Activated CD4-positive, CD25-positive, alpha-beta regulatory T cell treated with anti-CD3 and anti-CD28 coated beads, Interleukin-2, amount 50 U/mL, for 72 hours (primary cell): ENCODE results near the gene DAB1.

Experiments used
- DNase-seq: peaks from one replicate; pipeline ENCODE4 v3.0.0; 2021

DAB1 gene

DNA sequence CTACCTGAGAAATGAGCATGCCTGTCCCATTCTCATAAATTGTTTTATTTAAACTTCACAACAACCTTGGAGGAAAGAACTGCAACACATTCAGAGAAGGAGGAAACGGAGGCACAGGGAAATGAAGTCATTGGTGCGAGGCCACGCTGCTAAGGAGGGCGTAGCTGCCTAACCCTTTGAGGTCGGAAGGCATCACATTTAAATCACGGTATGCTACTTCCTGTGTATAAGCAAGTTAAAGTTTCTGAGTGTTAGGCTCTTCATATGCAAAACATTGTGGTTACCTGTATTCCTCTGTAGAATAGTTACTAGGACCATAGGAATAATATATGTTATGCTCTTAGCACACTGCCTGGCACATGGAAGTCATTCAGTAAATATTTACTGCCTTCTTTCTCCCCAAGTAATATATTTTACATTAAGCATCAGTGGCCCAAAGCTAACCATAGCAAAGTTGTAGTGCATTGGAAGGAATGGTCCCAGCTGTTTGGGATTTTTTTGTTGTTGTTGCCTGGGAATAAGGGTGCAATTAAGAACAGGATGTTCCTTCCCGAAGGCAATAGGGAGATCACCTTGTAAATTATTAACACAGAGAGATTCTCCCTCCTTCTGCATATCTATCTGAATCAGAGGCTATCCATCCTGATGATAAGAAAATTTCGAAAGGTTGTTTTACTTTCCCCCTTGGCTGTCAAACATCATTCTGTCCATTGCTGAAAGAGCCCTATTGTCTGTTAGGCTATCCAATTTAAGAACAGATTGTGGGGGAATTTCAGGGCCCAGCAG is 265.8 kb downstream of the DAB1 start:
- no peak for DNase-seq

DNA sequence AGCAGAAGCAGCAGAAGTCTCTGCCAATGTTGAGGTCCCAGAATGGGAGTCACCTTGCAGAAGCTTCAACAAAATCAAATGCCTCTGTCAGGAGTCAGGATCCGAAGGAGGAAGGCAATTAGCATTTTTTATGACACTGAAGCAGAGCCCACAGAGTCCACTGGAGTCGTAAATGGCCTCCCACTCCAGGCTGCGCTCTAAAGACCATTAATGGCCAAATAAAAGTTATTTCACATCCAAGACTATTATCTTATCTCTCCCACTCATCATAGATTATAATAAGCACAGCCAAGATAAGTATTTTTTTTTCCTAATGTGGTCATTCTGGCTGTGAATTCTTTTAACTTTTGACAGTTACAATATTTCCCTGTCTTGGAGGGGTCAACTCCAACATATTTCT is 267.0 kb downstream of the DAB1 start:
- no peak for DNase-seq

DNA sequence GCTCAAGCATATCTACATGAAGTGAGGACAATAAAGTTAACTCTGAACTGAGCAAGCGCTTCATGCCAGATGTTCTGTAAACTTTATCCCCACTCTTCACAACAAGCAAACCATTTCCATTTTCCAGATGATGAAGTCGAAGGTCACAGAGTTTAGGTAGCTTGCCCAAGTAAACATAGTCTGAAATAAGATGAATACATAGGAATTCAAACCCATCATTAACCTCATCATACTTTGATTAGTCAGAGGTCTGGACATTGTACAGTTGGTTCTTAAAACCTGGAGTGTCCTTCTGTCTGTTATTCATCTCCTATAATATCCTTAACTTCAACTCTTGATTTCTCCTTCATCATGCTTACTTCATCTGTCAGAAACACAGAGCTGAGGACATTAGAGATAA is 277.8 kb downstream of the DAB1 start:
- no peak for DNase-seq

DNA sequence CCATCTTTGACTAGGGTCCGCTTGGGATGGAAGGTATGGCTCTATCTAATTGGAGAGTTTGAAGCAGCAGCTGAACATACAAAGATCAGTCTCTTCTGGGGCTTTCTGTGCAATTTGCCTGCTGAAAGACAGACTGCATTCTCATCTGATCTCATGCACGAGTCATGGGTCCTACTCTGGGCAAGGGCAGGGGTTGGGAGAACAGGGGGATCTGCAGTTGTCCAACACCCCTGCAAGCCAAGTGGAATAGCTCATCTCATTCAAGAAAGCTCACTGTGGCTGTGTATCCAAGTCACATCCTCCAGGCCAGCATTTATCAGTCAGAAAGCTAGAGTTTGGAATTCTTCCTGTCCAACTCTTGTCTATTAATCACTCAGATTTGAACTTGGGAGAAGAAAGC is 280.9 kb downstream of the DAB1 start:
- DNase-seq: no peak

DNA sequence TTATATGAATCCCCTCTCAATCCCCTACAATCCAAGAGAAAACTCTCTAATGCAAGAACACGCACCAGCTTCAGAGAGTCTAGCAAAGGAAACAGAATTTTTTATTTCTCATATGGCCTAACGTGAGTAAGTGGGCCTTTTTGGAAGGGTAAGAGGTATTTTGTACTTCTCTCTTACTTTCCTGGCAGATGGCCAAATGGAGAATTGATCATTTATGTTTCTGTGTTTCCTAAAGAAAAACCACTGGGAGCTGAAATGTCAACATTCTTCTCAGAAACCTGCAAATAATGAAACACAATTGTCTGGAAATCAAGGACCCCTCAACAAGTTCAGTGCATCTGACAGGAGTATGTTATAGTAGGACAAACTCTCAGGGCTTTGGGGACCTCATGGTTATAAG is 281.7 kb downstream of the DAB1 start:
- DNase-seq: no peak

DNA sequence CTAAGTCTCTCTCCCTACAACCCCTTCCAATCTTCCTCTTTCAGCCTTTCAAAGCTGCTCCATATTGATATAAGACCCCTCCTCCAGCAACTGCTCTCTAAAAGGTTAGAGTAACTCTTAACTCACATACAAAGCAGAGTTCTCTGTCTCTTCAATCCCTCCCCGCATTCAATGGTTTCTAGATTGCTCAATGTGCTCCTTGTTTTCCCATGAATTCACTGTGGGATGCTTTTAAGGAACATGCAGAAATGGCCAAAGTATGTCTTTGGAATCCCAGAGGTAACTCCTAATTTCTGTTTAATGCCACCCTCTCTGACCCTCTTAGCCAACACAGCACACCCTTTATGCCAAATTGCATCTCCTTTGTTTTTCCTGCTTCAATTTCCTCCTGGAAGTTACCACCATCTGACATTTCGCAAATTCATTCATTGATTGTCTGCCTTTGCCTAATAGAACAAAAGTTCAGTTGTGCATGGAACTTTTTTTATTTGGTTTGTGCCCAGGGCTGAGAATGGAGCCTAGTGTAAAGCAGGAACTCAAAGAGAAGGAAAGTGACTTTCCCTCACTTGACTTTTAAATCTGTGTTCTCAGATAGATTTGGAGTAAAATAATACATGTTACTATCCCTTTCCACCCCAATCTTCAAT is 285.3 kb downstream of the DAB1 start:
- DNase-seq: no peak

DNA sequence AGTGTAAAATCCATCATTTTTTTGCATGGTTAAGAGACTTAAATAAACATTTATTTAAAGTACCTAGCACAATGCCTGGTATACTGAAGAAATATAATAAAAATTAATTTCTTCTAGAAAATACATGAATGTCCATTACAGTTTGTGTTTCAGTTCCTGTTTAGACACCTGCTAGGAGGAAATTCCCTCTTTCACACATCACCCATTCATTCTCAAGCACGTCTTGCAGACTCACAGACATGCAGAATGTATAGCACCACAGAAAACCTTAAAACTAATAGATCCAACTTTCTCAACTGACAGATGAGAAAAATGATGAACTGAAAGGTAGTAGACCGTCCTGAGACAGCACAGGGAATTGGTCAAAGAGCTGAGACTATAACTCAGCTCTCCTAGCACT is 285.9 kb downstream of the DAB1 start:
- no peak for DNase-seq

DNA sequence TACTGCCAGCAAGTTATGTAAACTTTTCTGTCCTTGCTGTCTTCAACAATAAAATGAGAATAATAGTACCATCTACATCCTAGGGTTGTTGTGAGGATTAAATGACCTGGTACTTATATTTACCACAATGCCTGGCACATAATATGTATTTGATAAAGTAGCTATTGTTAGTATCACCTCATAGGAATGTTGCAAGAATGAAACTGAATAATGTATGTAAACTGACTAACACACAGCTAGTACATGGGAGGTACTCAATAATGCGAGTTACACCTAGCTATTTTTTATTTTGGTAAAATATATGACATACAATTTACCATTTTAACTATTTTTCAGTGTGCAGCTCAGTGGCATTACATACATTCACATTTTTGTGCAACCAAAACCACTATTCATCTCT is 289.1 kb downstream of the DAB1 start:
- DNase-seq: no peak

DNA sequence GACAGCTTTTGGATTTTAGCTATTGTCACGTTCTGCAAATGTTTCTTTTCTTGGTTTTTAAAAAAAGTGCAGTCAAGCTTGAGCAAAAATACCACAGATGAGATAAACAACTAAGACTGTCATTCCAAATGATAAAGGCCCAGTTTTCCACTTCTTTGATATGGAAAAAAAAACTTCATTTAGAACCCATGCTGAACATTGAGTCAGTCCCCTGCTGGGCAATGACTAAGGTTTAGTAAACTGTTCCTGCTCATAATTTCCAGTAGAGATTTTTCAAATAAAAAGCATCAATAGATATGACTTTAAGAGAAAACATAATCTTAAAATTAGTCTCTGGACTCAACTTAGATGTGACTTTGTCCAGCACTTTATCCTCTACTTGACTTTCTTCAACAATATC is 290.2 kb downstream of the DAB1 start:
- no peak for DNase-seq

DNA sequence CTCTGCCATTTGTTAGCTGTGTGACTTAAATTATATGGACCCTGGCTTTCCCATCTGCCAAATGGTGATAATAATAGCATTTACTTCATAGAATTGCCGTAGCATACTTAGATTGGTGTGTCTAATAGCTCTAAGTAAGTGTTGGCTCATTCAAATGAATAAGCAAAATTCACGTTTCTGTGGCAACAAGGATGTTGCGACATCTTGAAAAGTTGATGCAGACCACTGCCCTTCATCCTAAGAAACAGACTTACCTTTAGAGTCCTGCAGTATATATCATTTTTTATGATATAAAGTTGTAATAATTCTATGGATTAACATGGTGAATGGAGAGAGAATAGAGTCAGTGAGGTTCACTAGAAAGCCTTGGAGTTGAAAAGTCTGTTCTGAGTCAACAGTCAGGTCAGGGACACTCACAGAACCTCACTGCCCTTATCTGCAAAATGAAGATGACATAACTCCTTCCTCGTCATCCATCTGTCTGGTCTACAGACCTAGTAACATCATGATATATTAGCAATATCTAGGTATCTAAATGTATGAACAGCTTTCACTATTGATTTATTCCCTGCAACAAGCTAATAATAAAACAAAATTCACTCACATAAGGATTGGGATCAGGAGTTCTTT is 290.8 kb downstream of the DAB1 start:
- no peak for DNase-seq

DNA sequence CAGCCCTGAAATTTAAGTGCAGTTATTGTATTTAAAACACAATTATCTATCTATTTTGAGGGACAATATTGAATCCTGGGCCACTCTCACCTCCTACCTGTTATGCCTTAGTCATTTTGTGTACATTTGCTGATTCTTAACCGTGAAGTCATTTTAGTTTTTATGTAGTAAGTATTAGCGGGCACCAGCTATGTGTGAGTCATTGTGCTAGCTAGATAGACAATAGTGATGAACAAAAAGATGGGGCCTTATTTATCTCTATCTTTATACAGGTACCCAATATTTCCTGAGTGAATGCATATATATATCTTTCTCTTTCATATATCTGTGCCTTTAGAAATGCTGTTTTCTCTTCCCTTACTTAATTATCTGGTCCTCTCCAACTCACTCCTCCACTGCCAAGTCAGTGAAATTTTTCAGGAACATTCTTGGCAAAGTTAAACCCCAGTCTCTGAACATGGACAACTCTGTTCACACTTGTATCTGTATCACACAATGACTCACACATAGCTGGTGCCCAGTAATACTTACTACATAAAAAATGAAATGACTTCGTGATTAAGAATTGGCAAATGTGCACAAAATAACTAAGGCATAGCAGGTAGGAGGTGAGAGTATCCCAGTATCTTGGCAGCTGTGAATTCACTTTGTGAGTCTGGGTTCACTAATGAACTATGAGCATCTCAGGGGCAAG is 292.0 kb downstream of the DAB1 start:
- no peak for DNase-seq

DNA sequence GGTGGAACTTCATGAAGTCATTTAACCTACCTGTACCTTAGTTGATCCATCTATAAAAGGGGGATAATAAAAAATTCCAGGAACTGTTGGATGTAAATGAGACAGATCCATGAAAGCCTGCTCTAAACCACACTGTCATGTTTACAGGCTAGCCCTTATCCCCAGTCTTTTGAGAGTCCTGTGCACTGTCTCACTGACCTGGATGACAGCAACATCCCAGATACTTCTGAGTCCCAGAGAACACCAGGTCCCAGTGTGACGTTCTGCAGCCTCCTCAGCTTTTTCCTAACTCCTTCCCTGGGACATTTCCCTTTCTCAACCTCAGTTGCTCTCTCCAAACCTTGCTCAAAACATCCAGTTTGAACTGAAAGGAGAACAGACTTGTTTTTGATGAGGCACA is 292.6 kb downstream of the DAB1 start:
- DNase-seq: no peak

DNA sequence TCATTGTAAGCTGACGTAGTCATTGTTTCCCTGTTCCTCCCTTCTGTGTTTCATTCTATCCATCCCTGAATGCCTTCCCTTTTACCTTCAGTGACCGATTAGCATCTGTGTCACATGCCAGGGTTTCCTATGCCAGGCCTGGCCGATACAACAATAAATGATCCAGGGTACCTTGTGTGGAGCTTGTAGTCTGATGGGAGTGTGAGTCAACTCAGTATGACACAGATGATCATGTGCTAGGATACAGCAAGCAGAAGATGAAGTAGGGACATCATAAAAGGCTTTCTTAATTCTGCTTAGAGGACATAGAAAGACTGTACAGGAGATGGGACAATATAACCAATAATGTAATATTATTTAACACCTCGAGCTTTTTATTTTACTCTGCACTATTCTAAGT is 294.0 kb downstream of the DAB1 start:
- no peak for DNase-seq

DNA sequence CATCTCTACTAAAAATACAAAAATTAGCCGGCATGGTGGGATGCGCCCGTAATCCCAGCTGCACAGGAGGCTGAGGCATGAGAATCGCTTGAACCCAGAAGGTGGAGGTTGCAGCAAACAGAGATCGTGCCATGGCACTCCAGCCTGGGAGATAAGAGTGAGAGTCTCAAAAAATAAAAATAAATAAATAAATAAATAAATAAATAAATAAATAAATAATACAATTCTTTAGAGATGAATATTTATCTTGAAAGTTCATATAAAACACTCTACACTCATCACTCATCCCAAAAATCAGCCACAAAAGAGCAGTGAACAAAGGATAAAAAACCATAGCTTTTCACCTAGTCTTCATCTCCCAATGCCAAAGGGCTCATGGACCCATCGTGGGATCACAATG is 295.9 kb downstream of the DAB1 start:
- no peak for DNase-seq

DNA sequence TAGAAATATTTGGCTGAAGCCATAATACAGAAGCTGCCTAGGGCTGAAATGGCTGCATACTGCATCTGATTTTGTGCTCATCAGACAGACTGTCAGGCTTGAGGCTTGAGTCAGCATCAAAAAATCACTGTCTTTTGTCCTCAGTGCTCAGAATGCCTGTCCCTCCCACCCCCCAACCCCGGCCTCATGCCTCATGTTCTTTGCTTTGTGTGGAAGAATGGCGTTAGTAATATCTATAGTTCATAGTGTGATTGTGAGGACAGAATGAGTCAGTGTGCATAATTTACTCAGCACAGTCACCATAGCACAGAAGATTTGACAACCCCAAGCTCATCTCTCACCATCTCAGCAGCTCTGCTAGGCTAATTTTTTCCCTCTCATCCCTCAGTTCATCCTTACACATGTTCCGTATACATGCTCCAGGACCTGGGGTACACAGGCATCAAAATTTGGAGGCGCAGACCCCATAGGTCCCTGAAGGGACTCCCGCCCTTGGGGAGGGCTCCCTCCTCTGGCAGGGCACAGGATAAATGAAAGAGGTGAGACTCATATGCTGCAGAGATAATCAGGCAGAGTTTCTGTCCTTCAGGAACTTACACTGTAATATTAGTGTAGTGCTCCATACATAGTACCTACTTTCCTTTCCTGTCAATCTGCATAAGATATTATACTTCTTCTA is 299.0 kb downstream of the DAB1 start:
- no peak for DNase-seq

DNA sequence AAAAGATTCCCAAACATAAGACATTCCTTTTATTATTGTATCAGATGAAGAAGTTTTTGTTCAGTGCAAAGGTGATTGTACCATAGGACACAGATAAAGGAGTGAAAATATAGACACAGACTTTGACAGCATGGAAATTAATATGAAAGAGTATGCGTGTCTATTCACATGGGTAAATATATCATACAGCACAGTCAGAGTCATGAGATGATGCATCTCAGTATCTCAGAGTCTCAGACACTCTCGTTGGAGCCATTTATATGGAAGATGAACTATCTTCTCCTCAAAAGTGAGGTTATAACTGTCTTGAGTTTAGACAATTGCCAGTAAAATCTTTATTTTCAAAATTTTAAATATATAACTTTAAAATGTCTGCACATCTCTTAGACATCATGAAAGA is 299.7 kb downstream of the DAB1 start:
- no peak for DNase-seq

DNA sequence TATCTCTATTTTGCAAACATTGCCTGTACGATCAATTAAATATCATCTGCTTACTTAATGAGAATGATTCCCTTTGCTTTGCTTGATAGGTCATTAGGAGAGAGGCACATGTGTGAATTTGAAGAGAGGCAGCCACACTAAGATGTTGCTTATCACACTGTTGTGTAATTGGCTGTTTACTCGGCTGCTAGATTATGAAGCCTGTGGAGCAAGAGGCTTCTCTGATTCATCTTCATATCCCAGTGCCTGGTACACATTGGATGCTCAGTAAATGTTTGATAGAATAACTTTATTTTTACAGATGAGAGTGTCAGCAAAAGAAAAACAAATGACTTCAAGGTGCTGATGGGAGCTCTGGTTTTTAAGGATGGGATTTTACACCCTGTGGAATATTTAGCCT is 301.8 kb downstream of the DAB1 start:
- DNase-seq: no peak

DNA sequence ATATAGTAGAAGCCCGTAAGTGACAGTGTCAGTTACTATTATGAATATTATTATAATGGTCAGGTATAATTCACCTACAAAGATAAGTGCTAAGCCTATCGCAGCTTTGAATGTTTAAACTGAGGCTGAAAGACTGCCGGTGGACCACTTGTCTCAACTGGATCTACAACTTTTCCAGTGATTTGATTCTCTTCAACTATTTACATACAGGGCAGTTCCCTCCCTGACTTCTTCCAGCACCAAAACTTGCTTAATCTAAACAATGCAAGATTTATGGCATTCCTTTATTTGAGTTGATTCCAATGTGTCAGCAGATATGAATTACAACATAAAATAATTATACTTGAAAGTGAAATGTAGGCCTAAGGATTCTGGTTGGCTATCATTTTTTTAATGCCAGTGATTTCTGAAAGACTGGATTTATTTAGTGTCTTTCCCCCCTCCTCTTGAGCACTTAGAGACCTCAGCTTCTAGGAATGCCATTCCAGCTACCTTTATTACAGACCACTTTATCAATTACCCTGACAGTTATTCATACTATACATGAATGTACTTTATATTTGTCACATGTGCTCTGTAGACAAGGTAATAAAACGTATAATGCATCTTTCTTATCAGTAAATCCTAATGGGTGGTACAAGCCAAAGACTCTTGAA is 304.8 kb downstream of the DAB1 start:
- no peak for DNase-seq

DNA sequence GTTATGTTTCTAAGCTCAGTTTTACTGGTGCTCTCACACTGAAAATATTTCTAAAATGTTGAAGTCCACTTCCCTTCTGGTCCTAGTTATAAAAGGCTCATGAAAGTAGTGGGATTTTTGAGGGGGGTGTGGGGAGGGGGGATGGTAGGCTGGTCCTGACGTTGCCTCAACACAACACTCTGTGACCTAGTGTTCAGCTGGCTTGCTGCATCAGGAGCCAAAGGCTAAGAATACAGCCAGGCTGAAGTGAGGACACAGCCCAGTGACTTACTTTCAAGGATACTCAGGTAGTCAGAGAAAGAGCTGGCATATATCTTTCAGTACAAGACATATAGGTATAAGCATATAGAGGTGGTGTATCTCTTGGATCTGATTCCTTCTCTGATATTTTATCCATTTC is 306.1 kb downstream of the DAB1 start:
- no peak for DNase-seq

DNA sequence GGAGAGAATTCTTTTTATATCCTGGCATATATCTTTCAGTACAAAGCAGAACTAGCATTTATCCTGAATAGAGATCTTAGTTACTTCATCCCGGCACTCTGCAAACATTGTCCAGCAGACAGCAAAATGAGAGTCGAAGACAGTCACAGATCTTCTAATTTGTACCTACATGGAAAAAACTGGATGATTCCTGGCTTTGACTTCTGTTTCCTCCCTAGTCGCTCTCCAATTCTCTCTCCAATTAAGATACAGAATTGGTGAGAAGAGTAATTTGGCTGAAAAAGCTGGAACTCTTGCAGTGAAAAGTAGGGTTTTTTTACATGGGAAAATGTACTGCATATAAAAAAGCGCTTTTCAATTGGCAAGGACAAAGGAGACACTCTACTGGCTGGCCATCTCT is 307.0 kb downstream of the DAB1 start:
- no peak for DNase-seq

DNA sequence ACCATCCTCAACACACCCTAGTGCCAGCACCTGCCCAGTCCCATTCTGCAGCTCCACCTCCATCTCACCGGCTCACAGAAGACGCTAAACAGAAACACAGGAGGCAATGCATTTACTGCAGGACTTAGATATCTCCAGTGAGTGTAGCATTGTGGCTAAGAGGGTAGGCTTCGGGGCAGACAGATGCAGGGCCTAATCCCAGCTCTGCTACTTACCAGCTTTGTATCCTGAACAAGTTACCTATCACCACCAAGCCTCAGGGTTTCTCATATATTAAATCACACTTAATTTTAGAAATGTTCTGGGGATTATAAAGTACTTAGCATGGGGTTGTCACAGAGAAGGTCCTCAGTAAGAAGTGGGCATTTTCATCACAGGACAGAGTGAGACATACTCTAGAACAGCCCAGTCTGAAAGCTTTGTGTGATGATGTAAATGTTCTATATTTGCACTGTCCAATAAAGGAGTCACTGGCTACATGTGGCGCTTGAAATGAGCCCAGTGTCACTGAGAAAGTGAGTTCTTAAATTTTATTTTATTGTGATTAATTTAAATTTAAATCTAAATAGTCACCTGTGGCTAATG is 308.7 kb downstream of the DAB1 start:
- DNase-seq: no peak

DNA sequence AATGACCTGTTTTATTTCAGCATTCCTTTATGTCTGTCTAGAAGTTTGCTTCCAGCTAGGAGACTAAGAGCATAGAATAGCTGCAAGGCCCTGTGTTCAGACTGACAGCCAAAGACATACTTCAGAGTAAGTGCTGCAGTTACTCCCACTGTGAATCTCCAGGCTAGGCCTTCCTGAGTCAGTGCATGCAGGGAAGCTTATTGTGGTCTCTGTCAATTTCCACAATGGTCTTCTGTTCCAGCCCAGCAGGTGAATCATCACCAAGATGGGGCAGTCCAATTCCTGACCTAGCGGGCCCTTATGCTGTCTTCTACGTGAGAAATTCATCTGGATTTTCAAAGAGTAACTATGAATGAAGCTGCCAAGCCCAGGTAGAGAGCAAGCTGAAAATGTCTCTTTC is 311.7 kb downstream of the DAB1 start:
- no peak for DNase-seq
